HCT116 (cell line): ENCODE results near the gene GRIN2C.

Experiments used
- FOSL1 ChIP-seq: IDR thresholded peaks from 2 replicates; pipeline ENCODE4 v1.6.1; 2012; ENCODE audit warnings: low read depth
- POLR2A ChIP-seq: IDR thresholded peaks from 2 replicates; pipeline ENCODE4 v1.7.0; 2011; ENCODE audit warnings: borderline replicate concordance; ENCODE audit not compliant: insufficient read depth, insufficient read length; ENCODE audit errors: extremely low read depth

DNA sequence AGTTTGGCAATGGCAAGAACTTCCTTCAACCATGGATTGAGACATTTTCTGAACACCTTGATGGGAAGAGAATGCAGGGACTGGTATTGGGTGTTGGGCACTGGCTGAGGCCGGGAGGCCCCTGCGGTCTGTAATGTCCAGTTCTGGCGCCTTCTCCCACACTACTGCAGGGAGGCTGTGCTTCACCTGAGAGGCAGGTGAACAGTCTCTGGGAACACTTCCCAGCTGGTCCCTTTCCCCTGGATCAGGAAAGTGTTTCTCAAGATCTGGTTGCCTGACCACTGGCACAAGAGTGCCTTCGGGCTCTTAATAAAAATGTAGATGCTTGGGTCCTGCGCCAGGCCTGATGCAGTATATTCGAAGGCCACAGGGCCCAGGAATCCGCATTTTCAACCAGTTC, 55.0 kb downstream of the GRIN2C start:
- TF ChIP-seq POLR2A = no peak
- no peak for TF ChIP-seq FOSL1
